Epithelial cell of esophagus (primary cell): ENCODE results near the gene ZNF335.

Source experiments
- DNase-seq: peaks from one replicate; pipeline ENCODE4 v3.0.0; 2010; ENCODE audit warnings: low read depth
- H3K4me3 ChIP-seq: 2 replicates; pipeline ENCODE4 v1.5.1; 2011; ENCODE audit warnings: mild to moderate bottlenecking, low read length, control low read depth
- TF ChIP-seq, protein P1 (sequence below): IDR thresholded peaks from 2 replicates; pipeline ENCODE4 v1.5.1; 2011; ENCODE audit warnings: low read depth, mild to moderate bottlenecking, low read length, control low read depth, inconsistent platforms; ENCODE audit not compliant: insufficient read depth; ENCODE audit errors: missing control alignments

Gene ZNF335

DNA sequence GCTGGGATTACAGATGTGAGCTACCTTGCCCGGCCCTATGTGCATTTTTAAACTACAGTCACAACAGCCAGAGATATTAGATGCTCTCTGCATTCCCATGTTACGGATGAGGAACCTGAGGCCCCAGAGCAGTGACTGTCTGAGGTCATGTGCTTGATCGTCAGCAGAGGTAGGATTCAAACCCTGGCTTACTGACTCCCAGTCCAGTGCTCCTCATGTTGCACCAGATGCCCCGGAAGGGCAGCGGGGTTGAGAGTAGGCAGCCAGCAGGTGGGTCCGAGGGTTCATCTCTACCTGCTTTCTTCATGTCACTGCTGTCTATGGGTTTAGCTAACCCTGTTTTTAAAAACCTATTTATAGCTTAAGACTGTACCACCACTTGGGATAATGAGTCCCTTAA lies 9.3 kb upstream of the ZNF335 start:
- DNase-seq, result no peak
- TF ChIP-seq, protein P1, sequence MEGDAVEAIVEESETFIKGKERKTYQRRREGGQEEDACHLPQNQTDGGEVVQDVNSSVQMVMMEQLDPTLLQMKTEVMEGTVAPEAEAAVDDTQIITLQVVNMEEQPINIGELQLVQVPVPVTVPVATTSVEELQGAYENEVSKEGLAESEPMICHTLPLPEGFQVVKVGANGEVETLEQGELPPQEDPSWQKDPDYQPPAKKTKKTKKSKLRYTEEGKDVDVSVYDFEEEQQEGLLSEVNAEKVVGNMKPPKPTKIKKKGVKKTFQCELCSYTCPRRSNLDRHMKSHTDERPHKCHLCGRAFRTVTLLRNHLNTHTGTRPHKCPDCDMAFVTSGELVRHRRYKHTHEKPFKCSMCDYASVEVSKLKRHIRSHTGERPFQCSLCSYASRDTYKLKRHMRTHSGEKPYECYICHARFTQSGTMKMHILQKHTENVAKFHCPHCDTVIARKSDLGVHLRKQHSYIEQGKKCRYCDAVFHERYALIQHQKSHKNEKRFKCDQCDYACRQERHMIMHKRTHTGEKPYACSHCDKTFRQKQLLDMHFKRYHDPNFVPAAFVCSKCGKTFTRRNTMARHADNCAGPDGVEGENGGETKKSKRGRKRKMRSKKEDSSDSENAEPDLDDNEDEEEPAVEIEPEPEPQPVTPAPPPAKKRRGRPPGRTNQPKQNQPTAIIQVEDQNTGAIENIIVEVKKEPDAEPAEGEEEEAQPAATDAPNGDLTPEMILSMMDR, result no peak
- H3K4me3 ChIP-seq, result no peak overlapping the region

DNA sequence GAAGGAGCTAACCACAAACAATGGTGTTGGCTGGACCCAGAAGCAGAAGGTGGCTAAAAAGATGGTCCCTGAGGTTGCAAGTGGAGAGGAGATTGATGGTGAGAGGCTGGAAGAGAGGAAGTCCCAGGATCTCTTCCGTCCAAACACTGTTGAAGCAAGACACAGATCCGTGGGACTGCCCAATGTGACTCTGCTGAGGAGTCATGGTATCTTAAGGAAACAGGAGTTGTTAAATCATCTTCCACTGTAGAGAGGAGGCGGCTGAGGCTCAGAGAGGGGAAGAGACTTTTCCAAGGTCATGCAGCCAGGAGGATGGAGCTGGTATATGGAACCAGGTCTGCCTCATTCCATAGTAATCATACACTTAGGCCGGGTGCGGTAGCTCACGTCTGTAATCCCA lies 4.1 kb upstream of the ZNF335 start:
- TF ChIP-seq, protein P1, result no peak
- no peak for DNase-seq
- H3K4me3 ChIP-seq, result no peak overlapping the region

DNA sequence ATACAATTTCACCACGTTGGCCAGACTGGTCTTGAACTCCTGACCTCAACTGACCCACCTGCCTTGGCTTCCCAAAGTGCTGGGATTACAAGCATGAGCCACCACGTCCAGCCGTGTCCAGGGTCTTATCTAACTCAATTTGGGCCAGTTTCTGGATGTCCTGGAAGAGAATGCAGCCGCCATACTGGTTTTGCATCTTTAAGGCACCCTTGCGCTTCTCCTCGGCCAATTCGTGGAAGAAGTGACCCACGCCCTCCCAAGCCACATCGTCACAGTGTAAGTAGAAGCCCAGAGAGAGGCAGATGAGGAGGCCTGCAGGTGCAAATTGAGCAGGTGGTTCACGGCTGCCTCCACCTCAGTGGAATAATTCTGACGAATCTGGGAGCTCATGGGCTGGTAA lies 3.7 kb upstream of the ZNF335 start:
- no peak overlapping the region for H3K4me3 ChIP-seq

DNA sequence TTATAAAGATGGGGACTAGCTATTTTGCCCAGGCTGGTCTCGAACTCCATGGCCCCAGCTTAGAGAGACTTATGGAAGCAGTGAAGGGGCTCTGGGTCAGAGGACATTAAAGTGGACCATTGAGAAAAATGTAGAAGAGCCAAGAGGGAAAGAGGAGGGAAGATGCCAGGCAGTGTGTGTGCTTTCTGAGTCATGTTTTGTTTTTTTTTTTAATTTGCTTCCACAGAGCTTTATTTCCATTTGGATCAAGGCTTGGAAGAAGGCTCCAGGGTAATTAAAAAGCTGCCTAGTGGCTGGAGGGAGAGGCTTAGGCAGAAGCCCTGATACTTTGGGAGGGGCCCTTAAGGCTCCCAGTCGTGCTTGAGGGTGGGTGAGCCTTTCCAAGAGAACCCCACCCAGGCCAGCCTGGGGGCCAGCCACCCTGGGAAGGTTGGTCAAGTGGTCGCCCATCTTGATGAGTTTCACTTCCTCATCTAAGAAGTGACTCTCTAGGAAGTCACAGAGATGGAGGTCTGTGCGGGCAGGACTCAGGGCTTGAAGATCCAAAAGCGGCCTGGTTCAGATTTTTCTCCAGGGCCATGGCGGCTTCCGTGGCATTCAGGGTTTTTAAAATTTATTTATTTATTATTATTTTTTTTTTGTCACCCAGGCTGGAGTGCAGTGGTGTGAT lies 3.0 kb upstream of the ZNF335 start:
- DNase-seq, result no peak
- TF ChIP-seq, protein P1, result no peak
- no peak overlapping the region for H3K4me3 ChIP-seq

More for the DNA sequence above, 3.7 kb upstream of the ZNF335 start:
- TF ChIP-seq, protein P1, result no peak
- DNase-seq, result no peak

DNA sequence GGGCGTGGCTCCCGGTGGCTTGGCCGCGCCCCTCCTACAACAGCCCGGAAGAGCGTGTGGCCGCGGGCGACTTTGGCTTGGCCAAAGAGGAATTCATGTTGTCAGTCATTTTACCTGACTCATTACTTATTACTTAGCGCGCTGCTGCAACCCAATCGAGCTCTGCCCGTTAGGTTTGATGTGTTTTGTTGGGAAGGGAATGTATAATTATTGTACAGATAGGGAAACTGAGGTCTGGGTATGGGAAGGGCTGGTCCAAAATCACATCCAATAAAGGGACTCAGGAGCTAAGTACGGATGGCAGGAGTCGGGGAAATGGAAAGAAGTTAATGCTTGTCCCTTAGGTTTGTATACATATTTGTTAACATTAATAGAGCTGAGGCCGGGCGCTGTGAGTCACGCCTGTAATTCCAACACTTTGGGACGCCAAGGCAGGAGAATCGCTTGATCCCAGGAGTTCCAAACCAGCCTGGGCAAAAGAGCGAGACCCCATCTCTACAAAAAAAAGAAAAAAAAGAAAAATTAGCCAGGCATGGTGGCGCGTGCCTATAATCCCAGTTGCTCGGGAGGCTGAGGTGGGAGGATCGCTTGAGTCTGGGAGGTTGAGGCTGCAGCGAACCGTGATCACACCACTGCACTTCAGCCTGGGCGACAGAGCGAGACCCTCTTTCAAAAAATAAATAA lies 639 bp upstream of the ZNF335 start:
- peak overlapping the region; percentile 13 for H3K4me3 ChIP-seq
- TF ChIP-seq, protein P1, result no peak
- peak; percentile 99 for DNase-seq

DNA sequence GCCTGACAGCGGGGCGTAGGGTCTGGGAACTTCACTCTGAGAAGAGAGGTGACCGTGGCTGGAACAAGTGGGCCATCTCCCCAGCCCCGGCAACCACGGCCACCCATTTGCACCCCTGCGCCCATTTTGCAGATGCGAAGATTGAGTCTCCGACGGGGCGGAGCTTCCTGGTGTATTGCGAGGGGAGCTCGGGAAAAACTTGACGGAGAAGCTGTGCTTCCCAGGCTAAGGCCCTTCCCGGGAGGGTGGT lies 653 bp downstream of the ZNF335 start:
- H3K4me3 ChIP-seq, result peak overlapping the region; percentile 98
- DNase-seq, result no peak
- TF ChIP-seq, protein P1, result no peak

DNA sequence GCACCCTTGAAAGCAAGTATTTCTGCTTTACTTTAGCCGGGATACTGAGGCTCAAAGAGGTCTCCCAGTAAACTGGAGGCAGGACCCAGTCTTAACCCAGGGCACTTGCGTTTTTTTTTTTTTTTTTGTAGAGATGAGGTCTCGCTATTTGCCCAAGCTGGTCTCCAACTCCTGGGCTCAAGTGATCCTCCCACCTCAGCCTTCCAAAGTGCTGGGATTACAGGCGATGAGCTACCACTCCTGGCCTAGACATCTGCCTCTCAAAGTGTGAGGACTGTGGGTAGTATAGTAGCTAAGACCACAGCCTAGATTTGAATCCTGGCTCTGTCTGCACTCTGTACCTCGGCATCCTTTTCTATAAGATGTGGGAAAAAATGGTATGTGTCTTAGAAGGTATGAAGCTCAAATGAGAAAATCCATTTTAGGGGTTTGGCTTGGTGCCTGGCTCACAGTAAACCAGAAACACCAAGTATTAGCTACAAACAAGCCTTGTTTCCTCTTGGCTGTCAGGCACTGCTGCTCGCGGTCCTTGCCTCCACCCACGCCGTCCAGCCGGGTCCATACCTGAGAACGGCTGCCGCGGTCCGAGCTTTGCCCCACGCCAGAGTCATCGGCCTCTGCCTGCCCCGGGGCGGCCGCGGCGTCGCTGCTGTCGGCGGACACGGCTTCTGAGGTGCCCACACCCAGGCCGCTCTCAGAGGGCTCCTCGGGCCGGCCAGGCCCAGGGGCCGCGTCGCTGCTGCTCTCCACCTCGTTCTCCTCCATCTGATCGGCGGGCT lies 1.2 kb downstream of the ZNF335 start:
- TF ChIP-seq, protein P1, result no peak
- H3K4me3 ChIP-seq, result peak overlapping the region; percentile 98
- DNase-seq, result peak; percentile 20
